PC-3 (cell line): ENCODE results near the gene SLC13A4. TPM values are rescaled to one million over a fixed set of nuclear protein-coding genes. Genes with fewer than 3 reads are reported as not detected.

Experiments used
- ATAC-seq: fragments of 200-7000 bp; cut with Tn5 transposase; 2 replicates; pipeline ENCODE4 v1.9.1; 2020; ENCODE audit warnings: mild to moderate bottlenecking, moderate library complexity
- BruUV-seq: library from RNA; stranded (reverse); fragments of 400-500 nt; replicated peaks from 2 replicates; lab custom pipeline; 2021; lab: Mats Ljungman, UMichigan
- CTCF ChIA-PET: fragments of 300-600 bp; sonication (Branson Sonifier 250); formaldehyde crosslinking; loops from one replicate; lab custom pipeline; 2022; ENCODE audit warnings: antibody characterized with exemption; lab: Charles Lee
- POLR2A ChIA-PET: fragments of 300-600 bp; sonication (Branson Sonifier 250); formaldehyde crosslinking; loops from one replicate; lab custom pipeline; 2022; ENCODE audit warnings: antibody characterized with exemption; ENCODE audit not compliant: unreplicated experiment; lab: Charles Lee
- DNase-seq: peaks from one replicate; pipeline ENCODE4 v3.0.0-alpha.2; 2015
- H2AFZ ChIP-seq: fragments of 300-600 bp; sonication (generic); 2 replicates; pipeline ENCODE4 v1.6.0; 2016; ENCODE audit warnings: antibody characterized with exemption, low read length
- H3F3A ChIP-seq: fragments of 300-600 bp; sonication (generic); one replicate; pipeline ENCODE4 v1.6.0; 2017; ENCODE audit warnings: antibody characterized with exemption, low read length, control low read depth, mild to moderate bottlenecking; ENCODE audit not compliant: unreplicated experiment
- H3K27ac ChIP-seq: fragments of 300-600 bp; sonication (generic); 2 replicates; pipeline ENCODE4 v1.5.1; 2016; ENCODE audit warnings: mild to moderate bottlenecking, low read length
- H3K27me3 ChIP-seq: fragments of 300-600 bp; sonication (generic); 2 replicates; pipeline ENCODE4 v1.6.1; 2016; ENCODE audit warnings: low read length, mixed read lengths
- H3K36me3 ChIP-seq: fragments of 300-600 bp; sonication (generic); 2 replicates; pipeline ENCODE4 v1.6.1; 2016; ENCODE audit warnings: low read depth, mixed run types, low read length, mixed read lengths
- H3K4me1 ChIP-seq: fragments of 300-600 bp; sonication (generic); 2 replicates; pipeline ENCODE4 v1.5.1; 2016; ENCODE audit warnings: low read length; ENCODE audit not compliant: insufficient read depth
- H3K4me2 ChIP-seq: fragments of 300-600 bp; sonication (generic); 2 replicates; pipeline ENCODE4 v1.6.0; 2016; ENCODE audit warnings: low read length
- H3K4me3 ChIP-seq: fragments of 300-600 bp; sonication (generic); 2 replicates; pipeline ENCODE4 v1.5.1; 2016; ENCODE audit warnings: mild to moderate bottlenecking, low read length, mixed read lengths
- H3K79me2 ChIP-seq: fragments of 300-600 bp; sonication (generic); 2 replicates; pipeline ENCODE4 v1.6.1; 2017; ENCODE audit warnings: low read length, mixed read lengths
- H3K9ac ChIP-seq: fragments of 300-600 bp; sonication (generic); 2 replicates; pipeline ENCODE4 v1.6.0; 2016; ENCODE audit warnings: mild to moderate bottlenecking, low read length
- H3K9me2 ChIP-seq: fragments of 300-600 bp; sonication (generic); replicated peaks from 2 replicates; pipeline ENCODE4 v1.6.1; 2016; ENCODE audit warnings: mixed run types, low read length, mixed read lengths
- H3K9me3 ChIP-seq: fragments of 300-600 bp; sonication (generic); 2 replicates; pipeline ENCODE4 v1.6.1; 2016; ENCODE audit warnings: low read length, mixed read lengths
- H4K20me1 ChIP-seq: fragments of 300-600 bp; sonication (generic); 2 replicates; pipeline ENCODE4 v1.6.1; 2016; ENCODE audit warnings: low read length, mixed read lengths
- CTCF ChIP-seq: fragments of 300-600 bp; sonication (generic); conservative IDR thresholded peaks from 2 replicates; pipeline ENCODE4 v1.5.1; 2017; ENCODE audit warnings: antibody characterized with exemption, low read depth, mild to moderate bottlenecking, low read length
- EZH2 ChIP-seq: fragments of 300-600 bp; sonication (generic); IDR thresholded peaks from one replicate; pipeline ENCODE4 v1.6.1; 2017; ENCODE audit warnings: antibody characterized with exemption, mild to moderate bottlenecking, low read length; ENCODE audit not compliant: unreplicated experiment
- EZH2phosphoT487 ChIP-seq: fragments of 300-600 bp; sonication (generic); IDR thresholded peaks from 2 replicates; pipeline ENCODE4 v1.6.1; 2018; ENCODE audit warnings: mild to moderate bottlenecking, antibody characterized with exemption, low read length, borderline replicate concordance
- intact Hi-C: fragments of 100-400 bp; cut with micrococcal nuclease; formaldehyde crosslinking; loops from 2 replicates; pipeline ENCODE4 v1.9.0; 2023
- total RNA-seq: library from RNA; depleted of rRNA; stranded (reverse); fragments of >200 nt; gene quantifications from 2 replicates; pipeline ENCODE4 v1.2.3, GENCODE V29; 2014

SLC13A4 gene
- total RNA-seq, 1 experiment from 2014 or later, result not detected

- H3K79me2 ChIP-seq, result peaks cover 47% of the 10 kb centered on the region
- H3F3A ChIP-seq, result no peaks in the 10 kb centered on the region
- H3K36me3 ChIP-seq, result no peaks in the 10 kb centered on the region
- H2AFZ ChIP-seq, result peak overlapping the region; percentile 99
- peak overlapping the region; percentile 81 for H3K4me3 ChIP-seq
- CTCF ChIA-PET, result no interaction called here
- H3K4me2 ChIP-seq, result peak overlapping the region; percentile 91
- no peaks in the 10 kb centered on the region for H4K20me1 ChIP-seq
- no peaks in the 10 kb centered on the region for H3K9me2 ChIP-seq
- ATAC-seq (no peak; the same call in 1 of the 2 replicates), DNase-seq (no peak)
- no peaks in the 10 kb centered on the region for H3K27me3 ChIP-seq
- peaks cover 15% of the 10 kb centered on the region for H3K4me1 ChIP-seq
- H3K27ac ChIP-seq, result peak overlapping the region; percentile 32; the same call in 1 of the 2 replicates
- TF ChIP-seq EZH2phosphoT487 (no peak), CTCF (no peak), EZH2 (no peak)
- H3K9ac ChIP-seq, result peak overlapping the region; percentile 98
- intact Hi-C loops, result loop anchor here (2.0 to 5.0 kb wide), 2 partner anchors 139 to 315 kb away; partner anchors contain the start of gene MTPN
- no peaks in the 10 kb centered on the region for H3K9me3 ChIP-seq
- BruUV-seq, result no TSS peak
- POLR2A ChIA-PET, result interaction anchor here (0.6 kb wide), 1 partner anchor 48 kb away, joined by 4 read pairs; no protein-coding TSS in a partner anchor
Measured at GRCh38 chr7:135662123-135662372, 65.9 kb downstream of the SLC13A4 start.

GRCh38 chr7:135661311-135662122 lies 66.5 kb downstream of the SLC13A4 start:
- ATAC-seq, result peak; percentile 21
- CTCF ChIA-PET, result interaction anchor here (0.7 kb wide), 1 partner anchor 363 kb away, joined by 3 read pairs; no protein-coding TSS in a partner anchor
- TF ChIP-seq EZH2, result no peak
- no peak for TF ChIP-seq EZH2phosphoT487
- TF ChIP-seq CTCF, result no peak

More at GRCh38 chr7:135661311-135662122, 66.5 kb downstream of the SLC13A4 start:
- peak overlapping the region; percentile 91 for H3K4me2 ChIP-seq
- H3F3A ChIP-seq, result no peaks in the 10 kb centered on the region
- DNase-seq, result peak; percentile 11
- no peaks in the 10 kb centered on the region for H3K9me2 ChIP-seq
- H3K36me3 ChIP-seq, result no peaks in the 10 kb centered on the region
- POLR2A ChIA-PET, result interaction anchor here (0.6 kb wide), 1 partner anchor 47 kb away, joined by 4 read pairs; no protein-coding TSS in a partner anchor
- intact Hi-C loops, result loop anchor here (2.0 to 5.0 kb wide), 2 partner anchors 139 to 316 kb away; partner anchors contain the start of gene MTPN
- H3K79me2 ChIP-seq, result peaks cover 42% of the 10 kb centered on the region
- no peaks in the 10 kb centered on the region for H3K27me3 ChIP-seq
- peak overlapping the region; percentile 98 for H3K9ac ChIP-seq
- peak overlapping the region; percentile 81 for H3K4me3 ChIP-seq
- no peaks in the 10 kb centered on the region for H3K9me3 ChIP-seq
- peaks cover 15% of the 10 kb centered on the region for H3K4me1 ChIP-seq
- TSS peak; percentile 87 for BruUV-seq
- peak overlapping the region; percentile 99 for H2AFZ ChIP-seq
- peak overlapping the region; percentile 32; the same call in 1 of the 2 replicates for H3K27ac ChIP-seq
- H4K20me1 ChIP-seq, result no peaks in the 10 kb centered on the region
